RWPE2 (cell line): Measurements from ENCODE around the gene PBX3.

ENCODE experiments used
- ATAC-seq: fragments of 200-7000 bp; cut with Tn5 transposase; 3 replicates; pipeline ENCODE4 v1.9.1; 2021; ENCODE audit warnings: low read depth
- DNase-seq: peaks from one replicate; pipeline ENCODE4 v3.0.0-alpha.2; 2020; ENCODE audit warnings: low spot score
- H3K27ac ChIP-seq: fragments of 450-650 bp; 2 replicates; pipeline ENCODE4 v1.5.1; 2017; ENCODE audit warnings: mild to moderate bottlenecking; ENCODE audit not compliant: poor library complexity, severe bottlenecking
- H3K27me3 ChIP-seq: fragments of 250-450 bp; sonication (Bioruptor Pico); 2 replicates; pipeline ENCODE4 v1.5.1; 2021; ENCODE audit warnings: mild to moderate bottlenecking, moderate library complexity; ENCODE audit not compliant: insufficient read depth, poor library complexity, severe bottlenecking
- H3K36me3 ChIP-seq: fragments of 250-450 bp; sonication (Bioruptor Pico); 2 replicates; pipeline ENCODE4 v1.5.1; 2020; ENCODE audit warnings: low read depth, mild to moderate bottlenecking, moderate library complexity
- H3K4me1 ChIP-seq: fragments of 250-450 bp; sonication (Bioruptor Pico); 2 replicates; pipeline ENCODE4 v1.5.1; 2021; ENCODE audit warnings: mild to moderate bottlenecking, moderate library complexity; ENCODE audit not compliant: insufficient read depth, poor library complexity, severe bottlenecking
- H3K4me3 ChIP-seq: fragments of 250-450 bp; sonication (Bioruptor Pico); 2 replicates; pipeline ENCODE4 v1.5.1; 2021; ENCODE audit warnings: mild to moderate bottlenecking, moderate library complexity; ENCODE audit not compliant: severe bottlenecking
- H3K9me3 ChIP-seq: fragments of 250-450 bp; sonication (Bioruptor Pico); 2 replicates; pipeline ENCODE4 v1.5.1; 2021; ENCODE audit warnings: mild to moderate bottlenecking, moderate library complexity; ENCODE audit not compliant: severe bottlenecking
- CTCF ChIP-seq: fragments of 450-650 bp; IDR thresholded peaks from one replicate; pipeline ENCODE4 v1.5.1; 2017; ENCODE audit warnings: mild to moderate bottlenecking, moderate library complexity; ENCODE audit not compliant: poor library complexity, severe bottlenecking

PBX3 gene

GRCh38 chr9:125755340-125755739 lies 8.2 kb downstream of the PBX3 start:
- Histone ChIP-seq H3K9me3 (no peaks in the 10 kb centered on the region), H3K4me3 (no peak overlapping the region), H3K27me3 (no peaks in the 10 kb centered on the region), H3K36me3 (peaks cover 31% of the 10 kb centered on the region), H3K4me1 (peaks cover 27% of the 10 kb centered on the region), H3K27ac (no peak overlapping the region)
- no peak for TF ChIP-seq CTCF
- ATAC-seq (no peak), DNase-seq (no peak)

DNA sequence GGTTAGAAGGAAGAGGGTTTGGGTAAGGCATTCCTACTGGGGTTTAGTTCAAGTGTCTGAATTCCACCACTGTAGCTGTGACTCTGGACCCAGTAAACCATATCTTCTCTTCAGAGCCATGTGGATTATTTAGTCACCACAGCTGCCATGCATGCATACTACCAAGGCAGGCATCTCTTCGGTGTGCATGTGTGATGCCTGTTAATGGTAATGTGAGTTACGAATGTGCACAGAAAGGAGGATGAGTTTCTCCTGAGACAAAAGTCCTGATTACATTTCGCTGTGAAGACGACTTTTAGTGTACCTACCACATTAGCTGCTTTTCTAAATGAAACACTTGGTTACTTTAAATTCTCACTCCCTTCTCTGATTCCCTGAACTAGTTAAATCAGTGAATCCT lies 9.3 kb downstream of the PBX3 start:
- Histone ChIP-seq H3K36me3 (peaks cover 22% of the 10 kb centered on the region), H3K9me3 (no peaks in the 10 kb centered on the region), H3K4me3 (no peak overlapping the region), H3K27me3 (no peaks in the 10 kb centered on the region), H3K4me1 (peaks cover 17% of the 10 kb centered on the region), H3K27ac (no peak overlapping the region)
- no peak for TF ChIP-seq CTCF
- ATAC-seq (no peak), DNase-seq (no peak)

- no peak overlapping the region for H3K27ac ChIP-seq
- H3K4me3 ChIP-seq, result no peak overlapping the region
- no peak for DNase-seq
- H3K9me3 ChIP-seq, result no peaks in the 10 kb centered on the region
- H3K27me3 ChIP-seq, result no peaks in the 10 kb centered on the region
- peaks cover 22% of the 10 kb centered on the region for H3K36me3 ChIP-seq
- TF ChIP-seq CTCF, result no peak
- H3K4me1 ChIP-seq, result peaks cover 10% of the 10 kb centered on the region
- ATAC-seq, result no peak
Observed at GRCh38 chr9:125757834-125758233, 10.7 kb downstream of the PBX3 start.

DNA sequence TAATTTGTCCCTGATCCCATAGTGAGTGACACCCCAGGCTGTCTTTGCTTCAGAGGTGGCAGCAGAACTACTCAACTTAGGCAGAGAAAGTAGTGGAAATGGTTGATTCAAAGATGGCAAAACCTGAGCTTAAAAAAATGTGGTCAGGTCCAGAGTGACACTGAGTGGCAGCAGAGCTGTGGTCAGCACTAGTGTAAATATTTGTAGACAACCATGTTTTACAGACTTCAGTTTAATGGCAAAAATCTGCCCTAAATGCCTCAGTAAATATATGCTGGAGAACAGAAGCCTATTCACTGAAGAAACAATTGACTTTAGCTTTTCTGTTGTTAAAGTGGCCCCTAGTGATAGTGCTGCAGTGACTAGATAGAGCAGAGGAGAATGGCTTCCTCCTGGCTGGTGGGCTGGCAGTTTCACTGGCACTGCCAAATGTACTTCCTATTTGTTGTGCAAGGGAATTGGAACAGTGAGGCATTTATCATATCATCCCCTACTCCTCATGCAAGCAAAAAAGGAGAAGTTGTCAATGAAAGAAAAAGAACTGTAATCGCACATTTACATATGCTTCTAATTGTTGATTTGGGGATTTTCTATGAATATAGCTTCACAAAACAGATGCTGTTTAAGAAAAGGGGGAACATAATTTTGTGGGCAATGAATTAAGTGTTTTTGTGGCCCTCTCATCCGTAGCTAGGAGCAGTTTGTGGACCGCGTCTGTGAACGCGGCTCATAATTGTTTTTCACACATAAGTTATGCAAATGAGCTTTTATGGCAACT lies 12.0 kb downstream of the PBX3 start:
- Histone ChIP-seq H3K4me3 (no peak overlapping the region), H3K27ac (no peak overlapping the region), H3K9me3 (no peaks in the 10 kb centered on the region), H3K27me3 (no peaks in the 10 kb centered on the region), H3K36me3 (peaks cover 14% of the 10 kb centered on the region), H3K4me1 (peaks cover 19% of the 10 kb centered on the region)
- TF ChIP-seq CTCF, result no peak
- DNase-seq (no peak), ATAC-seq (no peak)

GRCh38 chr9:125759764-125760129 lies 12.6 kb downstream of the PBX3 start:
- DNase-seq, result no peak
- TF ChIP-seq CTCF, result no peak
- H3K4me3 ChIP-seq, result no peak overlapping the region
- peaks cover 19% of the 10 kb centered on the region for H3K4me1 ChIP-seq
- no peaks in the 10 kb centered on the region for H3K9me3 ChIP-seq
- no peak for ATAC-seq
- peaks cover 11% of the 10 kb centered on the region for H3K36me3 ChIP-seq
- no peaks in the 10 kb centered on the region for H3K27me3 ChIP-seq
- no peak overlapping the region for H3K27ac ChIP-seq
